ENCODE results near the gene FAM53A.

The FAM53A gene

DNA sequence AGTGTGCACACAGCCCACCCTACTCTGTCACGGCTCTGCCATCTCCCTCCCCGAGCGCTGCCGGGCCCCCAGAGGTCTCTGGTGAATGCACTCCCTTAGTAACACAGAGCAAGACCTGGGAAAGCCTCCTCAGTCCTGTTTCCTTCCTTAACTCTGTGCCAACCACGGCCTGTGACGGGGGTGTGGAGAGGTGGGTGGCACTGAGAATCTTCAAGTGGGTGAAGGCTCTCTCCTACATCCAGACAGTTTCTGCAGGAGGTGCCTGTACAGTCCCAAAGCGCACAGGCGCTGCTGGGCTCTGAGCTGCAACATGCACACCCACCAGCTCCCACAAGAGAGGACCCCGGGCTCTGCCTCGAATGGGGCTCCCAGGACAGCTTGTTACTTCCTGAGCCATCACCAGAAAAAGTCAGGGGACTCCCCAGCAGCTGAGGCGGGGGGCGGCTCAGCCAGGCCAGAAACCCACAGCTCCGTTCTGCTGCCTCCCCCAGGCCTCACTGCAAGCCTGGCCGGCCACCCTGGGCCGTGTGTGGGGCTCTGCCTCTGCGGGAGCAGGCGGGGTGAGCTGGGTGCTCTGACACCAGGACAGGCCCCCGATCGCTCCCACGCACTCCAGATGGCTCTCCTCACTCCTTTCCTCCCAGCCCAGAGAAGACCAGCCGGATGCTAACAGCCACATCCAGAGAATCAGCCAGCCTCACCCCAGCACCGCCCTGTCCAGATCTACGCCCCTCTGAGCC, 29.7 kb downstream of the FAM53A start:
- no peak overlapping the region for H3K9ac ChIP-seq (ENCODE audit: low read depth, low read length)
- no peaks in the 10 kb centered on the region for H3K27me3 ChIP-seq (ENCODE audit: insufficient read depth, low read length)
- no peaks in the 10 kb centered on the region for H3K4me1 ChIP-seq (ENCODE audit: insufficient read depth, low read length)
- H3K4me3 ChIP-seq (ENCODE audit: low read length) = no peak overlapping the region
- no peaks in the 10 kb centered on the region for H3K36me3 ChIP-seq (ENCODE audit: insufficient read depth, low read depth, low read length)
- no peaks in the 10 kb centered on the region for H3K9me3 ChIP-seq (ENCODE audit: insufficient read depth, low read depth, low read length)
- no peak overlapping the region for H3K27ac ChIP-seq (ENCODE audit: low read length)

DNA sequence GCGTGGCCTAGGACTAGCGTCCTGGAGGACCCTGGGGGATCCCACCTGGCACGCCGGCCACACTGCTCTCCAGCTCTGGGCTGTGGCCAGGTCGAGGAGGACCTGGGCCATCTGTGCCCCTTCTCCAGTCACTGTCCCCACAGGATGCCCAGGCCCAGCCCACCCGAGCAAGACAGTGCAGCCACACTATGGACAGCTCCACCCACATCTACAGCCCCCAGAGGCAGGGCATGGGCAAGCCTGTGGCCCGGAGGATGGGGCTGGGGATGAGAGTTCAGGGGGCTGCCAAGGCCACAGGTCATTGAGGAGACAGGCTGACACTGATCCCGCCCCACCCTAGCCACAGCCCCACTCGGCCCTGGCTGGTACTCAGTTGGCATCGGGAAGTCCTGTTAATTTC, 30.3 kb downstream of the FAM53A start:
- Histone ChIP-seq H3K36me3 (ENCODE audit: insufficient read depth, low read depth, low read length) (no peaks in the 10 kb centered on the region), H3K27me3 (ENCODE audit: insufficient read depth, low read length) (no peaks in the 10 kb centered on the region), H3K4me1 (ENCODE audit: insufficient read depth, low read length) (no peaks in the 10 kb centered on the region), H3K27ac (ENCODE audit: low read length) (no peak overlapping the region), H3K9me3 (ENCODE audit: insufficient read depth, low read depth, low read length) (no peaks in the 10 kb centered on the region), H3K4me3 (ENCODE audit: low read length) (no peak overlapping the region), H3K9ac (ENCODE audit: low read depth, low read length) (no peak overlapping the region)

DNA sequence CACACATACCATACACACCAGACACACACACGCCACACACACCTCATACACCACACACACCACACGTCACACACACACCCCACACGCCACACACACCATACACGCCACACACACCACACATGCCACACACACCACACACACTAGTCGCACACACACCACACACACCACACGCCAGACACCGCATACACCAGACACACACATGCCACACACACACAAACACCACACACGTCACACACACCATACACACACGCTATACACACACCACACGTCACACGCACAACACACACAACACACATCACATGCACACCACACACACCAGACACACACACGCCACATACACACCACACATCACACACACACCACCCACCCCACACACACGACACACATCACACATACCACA, 32.0 kb downstream of the FAM53A start:
- Histone ChIP-seq H3K4me1 (ENCODE audit: insufficient read depth, low read length) (no peaks in the 10 kb centered on the region), H3K27me3 (ENCODE audit: insufficient read depth, low read length) (no peaks in the 10 kb centered on the region), H3K9me3 (ENCODE audit: insufficient read depth, low read depth, low read length) (no peaks in the 10 kb centered on the region), H3K36me3 (ENCODE audit: insufficient read depth, low read depth, low read length) (no peaks in the 10 kb centered on the region), H3K27ac (ENCODE audit: low read length) (no peak overlapping the region), H3K9ac (ENCODE audit: low read depth, low read length) (no peak overlapping the region), H3K4me3 (ENCODE audit: low read length) (no peak overlapping the region)

DNA sequence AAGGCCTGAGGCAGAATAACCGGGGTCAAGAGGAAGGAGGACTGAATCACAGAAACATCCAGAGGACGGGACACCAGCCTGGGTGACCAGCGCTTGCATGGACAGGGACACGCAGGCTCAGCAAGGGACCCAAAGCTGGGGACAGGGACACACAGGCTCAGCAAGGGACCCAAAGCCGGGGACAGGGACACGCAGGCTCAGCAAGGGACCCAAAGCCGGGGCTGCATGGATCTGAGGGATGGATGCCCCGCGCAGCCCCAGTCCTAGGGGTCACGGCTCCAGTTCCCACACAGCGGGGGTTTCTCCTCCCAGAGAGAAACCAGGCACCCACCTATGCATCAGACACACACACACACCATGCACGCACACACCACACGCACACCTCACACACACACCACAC, 32.5 kb downstream of the FAM53A start:
- Histone ChIP-seq H3K9me3 (ENCODE audit: insufficient read depth, low read depth, low read length) (no peaks in the 10 kb centered on the region), H3K27ac (ENCODE audit: low read length) (no peak overlapping the region), H3K4me3 (ENCODE audit: low read length) (no peak overlapping the region), H3K27me3 (ENCODE audit: insufficient read depth, low read length) (no peaks in the 10 kb centered on the region), H3K4me1 (ENCODE audit: insufficient read depth, low read length) (no peaks in the 10 kb centered on the region), H3K36me3 (ENCODE audit: insufficient read depth, low read depth, low read length) (no peaks in the 10 kb centered on the region), H3K9ac (ENCODE audit: low read depth, low read length) (no peak overlapping the region)

DNA sequence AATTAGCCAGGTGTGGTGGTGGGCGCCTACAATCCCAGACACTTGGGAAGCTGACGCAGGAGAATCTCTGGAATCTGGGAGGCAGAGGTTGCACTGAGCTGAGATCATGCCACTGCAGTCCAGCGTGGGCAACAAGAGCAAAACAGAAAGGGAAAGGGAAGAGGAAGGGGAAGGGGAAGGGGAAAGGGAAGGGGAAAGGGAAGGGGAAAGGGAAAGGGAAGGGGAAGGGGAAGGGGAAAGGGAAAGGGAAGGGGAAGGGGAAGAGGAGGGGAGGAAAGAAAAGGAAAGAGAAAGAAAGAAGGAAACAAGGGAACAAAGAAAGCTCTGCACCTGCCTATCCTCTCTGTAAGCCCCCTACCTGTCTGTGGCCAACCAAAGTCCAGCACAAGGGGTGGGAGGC, 35.2 kb downstream of the FAM53A start:
- Histone ChIP-seq H3K27ac (ENCODE audit: low read length) (no peak overlapping the region), H3K9me3 (ENCODE audit: insufficient read depth, low read depth, low read length) (no peaks in the 10 kb centered on the region), H3K27me3 (ENCODE audit: insufficient read depth, low read length) (no peaks in the 10 kb centered on the region), H3K9ac (ENCODE audit: low read depth, low read length) (no peak overlapping the region), H3K36me3 (ENCODE audit: insufficient read depth, low read depth, low read length) (no peaks in the 10 kb centered on the region), H3K4me3 (ENCODE audit: low read length) (no peak overlapping the region), H3K4me1 (ENCODE audit: insufficient read depth, low read length) (no peaks in the 10 kb centered on the region)

DNA sequence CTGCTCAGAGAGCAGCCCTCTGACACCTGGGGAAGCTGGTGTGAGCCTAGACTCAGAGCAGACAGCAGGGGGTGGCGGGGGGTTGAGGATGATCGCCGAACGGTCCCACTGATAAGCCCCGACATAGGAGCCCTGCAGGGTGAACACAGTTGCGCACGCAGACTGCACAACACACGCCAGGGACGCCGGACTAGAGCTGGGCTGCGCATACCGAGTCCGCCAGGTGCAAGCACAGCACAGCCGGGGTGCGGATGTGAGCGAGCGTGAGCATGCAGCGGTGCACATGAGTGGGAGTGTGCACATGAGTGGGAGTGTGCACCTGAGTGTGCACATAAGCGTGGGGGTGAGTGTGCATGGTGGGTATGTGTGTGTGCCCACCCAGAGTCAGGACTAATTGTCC, 36.7 kb downstream of the FAM53A start:
- Histone ChIP-seq H3K9ac (ENCODE audit: low read depth, low read length) (no peak overlapping the region), H3K9me3 (ENCODE audit: insufficient read depth, low read depth, low read length) (no peaks in the 10 kb centered on the region), H3K27ac (ENCODE audit: low read length) (no peak overlapping the region), H3K36me3 (ENCODE audit: insufficient read depth, low read depth, low read length) (no peaks in the 10 kb centered on the region), H3K4me3 (ENCODE audit: low read length) (no peak overlapping the region), H3K27me3 (ENCODE audit: insufficient read depth, low read length) (no peaks in the 10 kb centered on the region), H3K4me1 (ENCODE audit: insufficient read depth, low read length) (no peaks in the 10 kb centered on the region)

DNA sequence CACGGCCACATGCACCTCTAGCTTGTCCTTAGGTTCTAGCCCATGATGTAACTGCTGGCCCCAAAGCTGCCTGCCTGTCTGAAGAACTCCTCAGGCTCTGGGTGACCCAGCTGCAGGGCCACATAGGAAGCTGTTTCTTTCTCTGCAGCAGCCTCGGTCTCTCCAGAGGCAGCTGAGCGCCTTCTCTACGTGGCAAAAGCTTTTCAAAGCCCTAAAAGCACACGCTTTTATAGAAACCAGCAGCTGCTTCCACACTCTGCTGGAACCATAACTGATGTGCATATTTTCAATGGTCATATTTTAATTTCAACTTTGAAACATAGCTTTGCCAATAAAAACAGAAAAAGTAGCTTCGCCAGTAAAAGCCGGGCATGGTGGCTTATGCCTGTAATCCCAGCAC, 37.4 kb downstream of the FAM53A start:
- H3K27ac ChIP-seq (ENCODE audit: low read length) = no peak overlapping the region
- no peaks in the 10 kb centered on the region for H3K9me3 ChIP-seq (ENCODE audit: insufficient read depth, low read depth, low read length)
- H3K9ac ChIP-seq (ENCODE audit: low read depth, low read length) = no peak overlapping the region
- H3K4me3 ChIP-seq (ENCODE audit: low read length) = no peak overlapping the region
- no peaks in the 10 kb centered on the region for H3K36me3 ChIP-seq (ENCODE audit: insufficient read depth, low read depth, low read length)
- no peaks in the 10 kb centered on the region for H3K27me3 ChIP-seq (ENCODE audit: insufficient read depth, low read length)
- H3K4me1 ChIP-seq (ENCODE audit: insufficient read depth, low read length) = no peaks in the 10 kb centered on the region

DNA sequence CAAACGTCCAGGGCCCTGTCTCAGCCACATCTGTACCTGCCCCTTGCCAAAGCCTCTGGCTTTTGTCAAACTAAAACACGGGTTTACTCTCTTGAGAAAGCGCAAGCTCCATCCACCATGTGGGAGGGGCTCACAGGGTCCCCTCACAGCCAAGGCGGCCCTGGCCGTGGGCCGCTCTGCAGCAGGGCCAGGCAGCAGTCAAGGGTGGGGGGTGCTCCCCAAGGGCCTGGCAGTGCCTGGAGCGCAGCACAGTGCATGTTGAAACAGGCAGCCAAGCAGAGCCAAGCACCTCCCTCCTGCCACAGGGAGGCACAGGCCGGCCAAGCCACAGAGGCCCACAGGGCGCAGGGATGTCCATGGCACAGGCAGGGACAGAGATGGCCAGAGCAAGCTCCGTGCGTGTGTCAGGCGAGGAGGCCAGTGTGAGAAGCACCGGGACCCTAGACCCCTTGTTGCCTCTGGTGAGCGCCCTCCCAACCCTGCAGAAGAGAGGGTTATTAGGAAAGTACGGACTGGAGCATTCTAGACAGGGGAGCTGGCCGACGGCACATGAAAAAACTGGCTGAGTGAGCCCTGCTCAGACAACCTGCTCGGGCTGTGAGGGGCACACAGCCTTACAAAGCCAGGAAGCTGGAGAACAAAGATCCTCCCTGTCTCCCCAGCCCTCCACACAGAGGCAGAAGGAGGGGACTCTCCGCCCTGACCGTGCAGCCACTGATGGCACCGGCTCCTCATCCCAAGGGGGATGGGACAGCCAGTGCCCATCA, 39.0 kb downstream of the FAM53A start:
- Histone ChIP-seq H3K36me3 (ENCODE audit: insufficient read depth, low read depth, low read length) (no peaks in the 10 kb centered on the region), H3K9me3 (ENCODE audit: insufficient read depth, low read depth, low read length) (no peaks in the 10 kb centered on the region), H3K4me3 (ENCODE audit: low read length) (peak overlapping the region; percentile 50; the same call in 1 of the 2 replicates), H3K27ac (ENCODE audit: low read length) (no peak overlapping the region), H3K9ac (ENCODE audit: low read depth, low read length) (peak overlapping the region; percentile 53), H3K27me3 (ENCODE audit: insufficient read depth, low read length) (no peaks in the 10 kb centered on the region), H3K4me1 (ENCODE audit: insufficient read depth, low read length) (no peaks in the 10 kb centered on the region)

DNA sequence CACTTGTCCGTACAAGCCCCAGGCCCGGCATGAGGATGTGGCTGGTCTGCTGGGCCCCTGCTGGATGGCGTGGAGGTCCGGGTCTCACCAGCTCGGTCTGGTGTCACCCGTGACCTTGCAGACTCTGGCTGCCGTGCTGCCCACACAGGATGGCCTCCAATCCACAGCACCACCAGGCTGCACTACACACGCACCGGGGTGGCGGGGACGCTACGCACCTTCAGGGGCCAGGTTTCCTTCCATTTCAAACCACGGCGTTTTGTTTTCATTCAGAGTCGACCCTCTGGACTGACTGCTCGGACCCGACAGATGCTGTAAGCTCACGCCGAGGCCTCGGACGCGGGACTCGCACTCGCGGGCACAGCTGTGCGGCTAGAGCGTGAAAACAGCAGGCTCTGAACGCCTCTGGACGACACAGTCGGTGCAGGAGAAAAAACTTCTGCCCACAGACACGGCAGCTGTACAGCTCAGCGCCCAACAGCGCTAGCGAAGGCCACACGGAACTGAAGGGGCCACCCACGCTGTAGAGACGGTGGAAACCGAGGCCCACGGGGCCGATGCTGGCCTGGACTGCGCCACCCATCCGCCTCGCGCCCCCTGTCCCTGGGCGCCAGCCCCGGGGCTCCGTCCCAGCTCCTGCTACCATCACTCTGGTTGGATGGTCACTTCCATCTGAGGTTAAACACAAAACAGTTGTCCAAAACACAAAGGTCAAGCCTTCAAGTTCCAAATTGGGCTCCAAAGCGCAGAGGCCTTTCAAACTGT, 40.0 kb downstream of the FAM53A start:
- H3K4me1 ChIP-seq (ENCODE audit: insufficient read depth, low read length) = no peaks in the 10 kb centered on the region
- H3K36me3 ChIP-seq (ENCODE audit: insufficient read depth, low read depth, low read length) = no peaks in the 10 kb centered on the region
- H3K27me3 ChIP-seq (ENCODE audit: insufficient read depth, low read length) = no peaks in the 10 kb centered on the region
- H3K9ac ChIP-seq (ENCODE audit: low read depth, low read length) = no peak overlapping the region
- no peaks in the 10 kb centered on the region for H3K9me3 ChIP-seq (ENCODE audit: insufficient read depth, low read depth, low read length)
- no peak overlapping the region for H3K4me3 ChIP-seq (ENCODE audit: low read length)
- no peak overlapping the region for H3K27ac ChIP-seq (ENCODE audit: low read length)

DNA sequence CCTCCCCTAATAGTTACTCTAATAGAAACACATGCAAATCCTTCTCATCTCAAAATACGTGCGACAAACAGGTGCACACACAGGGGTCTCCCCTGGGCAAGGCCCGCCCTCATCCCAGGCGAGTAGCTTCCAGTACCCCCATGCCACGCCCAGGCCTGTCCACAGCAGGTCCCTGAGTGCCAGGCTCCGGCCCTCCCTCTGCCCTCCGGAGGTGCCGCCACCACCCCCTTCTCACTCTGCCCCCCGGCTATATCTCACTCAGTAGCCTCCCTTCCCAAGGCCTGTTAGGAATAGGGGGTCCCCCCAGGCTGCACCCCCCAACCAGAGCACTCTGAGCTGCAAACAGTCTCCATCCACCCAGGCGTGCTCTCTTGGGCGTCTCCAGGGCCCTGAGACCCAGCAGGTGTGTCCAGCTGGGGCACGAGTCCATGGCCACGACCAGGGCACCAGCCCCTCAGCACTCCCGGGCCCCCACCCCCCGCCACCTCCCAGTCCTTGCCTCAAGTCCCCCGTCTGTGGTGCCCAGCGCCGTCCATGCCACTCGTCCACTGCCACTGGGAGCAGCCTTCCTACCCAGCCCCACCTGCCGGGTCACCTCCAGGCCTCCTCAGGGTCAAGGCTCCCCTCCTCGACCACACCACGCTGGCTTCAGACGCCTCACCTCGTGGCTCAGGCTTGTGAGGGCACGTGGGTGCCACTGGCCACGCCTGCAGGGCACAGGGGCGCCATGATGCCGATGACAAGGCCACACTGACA, 41.7 kb downstream of the FAM53A start:
- Histone ChIP-seq H3K4me1 (ENCODE audit: insufficient read depth, low read length) (no peaks in the 10 kb centered on the region), H3K27ac (ENCODE audit: low read length) (no peak overlapping the region), H3K36me3 (ENCODE audit: insufficient read depth, low read depth, low read length) (no peaks in the 10 kb centered on the region), H3K27me3 (ENCODE audit: insufficient read depth, low read length) (no peaks in the 10 kb centered on the region), H3K9ac (ENCODE audit: low read depth, low read length) (no peak overlapping the region), H3K9me3 (ENCODE audit: insufficient read depth, low read depth, low read length) (no peaks in the 10 kb centered on the region), H3K4me3 (ENCODE audit: low read length) (no peak overlapping the region)

DNA sequence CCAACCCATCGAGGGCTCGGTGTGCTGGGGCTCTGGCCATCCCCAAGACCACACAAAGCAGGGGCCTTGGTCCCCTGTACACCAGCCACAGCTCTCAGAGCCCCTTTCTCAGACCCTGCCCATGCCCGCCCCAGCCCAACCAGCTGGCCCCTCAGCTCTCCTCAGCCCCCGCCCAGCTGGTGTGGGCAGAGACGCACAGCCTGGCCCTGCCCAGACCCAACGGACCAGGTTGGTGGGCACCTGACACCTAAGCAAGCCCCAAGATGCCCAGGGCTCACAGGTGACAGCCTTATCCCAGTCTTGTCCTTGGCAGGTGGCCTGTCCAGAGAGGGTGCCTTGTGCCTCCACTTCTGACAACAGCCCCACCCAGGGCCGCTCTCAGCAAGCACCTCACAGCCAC, 42.4 kb downstream of the FAM53A start:
- no peaks in the 10 kb centered on the region for H3K4me1 ChIP-seq (ENCODE audit: insufficient read depth, low read length)
- no peak overlapping the region for H3K9ac ChIP-seq (ENCODE audit: low read depth, low read length)

More for the DNA sequence above, 42.4 kb downstream of the FAM53A start:
- Histone ChIP-seq H3K9me3 (ENCODE audit: insufficient read depth, low read depth, low read length) (no peaks in the 10 kb centered on the region), H3K36me3 (ENCODE audit: insufficient read depth, low read depth, low read length) (no peaks in the 10 kb centered on the region), H3K4me3 (ENCODE audit: low read length) (no peak overlapping the region), H3K27ac (ENCODE audit: low read length) (no peak overlapping the region), H3K27me3 (ENCODE audit: insufficient read depth, low read length) (no peaks in the 10 kb centered on the region)

All from iPS-20b (cell line).